SH-SY5Y (cell line): Measurements from ENCODE around the gene OSCP1.

ENCODE experiments used
- GATA2 ChIP-seq: IDR thresholded peaks from 2 replicates; pipeline ENCODE4 v1.6.1; 2011; ENCODE audit warnings: mild to moderate bottlenecking, low read depth, low read length
- GATA3 ChIP-seq: IDR thresholded peaks from 2 replicates; pipeline ENCODE4 v1.6.1; 2011; ENCODE audit warnings: low read depth, mild to moderate bottlenecking, low read length, moderate library complexity

Gene OSCP1

DNA sequence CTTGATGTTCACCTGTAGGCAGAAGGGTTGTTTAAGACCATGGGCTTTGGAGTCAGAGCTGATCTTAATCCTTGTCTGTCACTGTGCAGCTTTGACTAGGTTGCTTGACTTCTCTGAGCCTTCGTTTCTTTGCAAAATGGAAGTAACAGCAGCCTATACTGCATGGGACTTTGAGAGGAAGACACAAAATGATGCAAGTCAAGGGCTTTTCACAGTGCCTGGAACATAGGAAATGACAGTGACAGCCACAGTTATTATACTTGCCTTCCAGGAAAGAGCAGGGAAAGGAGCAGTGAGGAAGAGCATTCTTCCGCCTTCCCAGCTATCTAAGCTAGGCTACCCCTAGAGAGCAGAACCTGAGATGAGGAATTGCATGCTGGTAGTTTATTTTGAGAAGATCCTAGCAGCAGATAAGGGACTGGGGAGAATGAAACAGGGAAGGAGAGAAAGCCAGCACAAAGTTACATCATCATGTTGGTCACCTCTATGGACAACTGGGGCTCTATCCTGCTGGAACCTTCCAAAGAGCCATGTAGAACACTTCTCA, 29.3 kb upstream of the OSCP1 start:
- TF ChIP-seq GATA3 = no peak
- TF ChIP-seq GATA2 = peak; percentile 36; the same call in 1 of the 2 replicates

DNA sequence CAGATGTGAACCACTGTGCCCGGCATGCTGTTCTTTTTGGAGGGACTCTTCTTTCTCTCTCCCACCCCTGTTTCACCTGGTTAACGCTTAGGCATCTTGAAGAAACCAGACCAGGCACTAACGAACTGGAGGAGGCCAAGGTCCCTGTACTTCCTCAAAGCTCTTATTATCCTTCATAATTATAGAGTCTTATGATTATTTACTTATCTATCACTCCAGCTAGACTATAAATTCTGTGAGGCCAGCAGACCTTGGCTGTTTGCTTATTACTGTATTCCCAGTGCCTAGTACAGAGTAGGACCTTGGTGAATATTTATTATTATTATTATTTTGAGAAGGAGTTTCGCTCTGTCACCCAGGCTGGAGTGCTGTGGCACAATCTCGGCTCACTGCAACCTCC, 26.7 kb upstream of the OSCP1 start:
- TF ChIP-seq GATA3 (no peak), GATA2 (no peak)

DNA sequence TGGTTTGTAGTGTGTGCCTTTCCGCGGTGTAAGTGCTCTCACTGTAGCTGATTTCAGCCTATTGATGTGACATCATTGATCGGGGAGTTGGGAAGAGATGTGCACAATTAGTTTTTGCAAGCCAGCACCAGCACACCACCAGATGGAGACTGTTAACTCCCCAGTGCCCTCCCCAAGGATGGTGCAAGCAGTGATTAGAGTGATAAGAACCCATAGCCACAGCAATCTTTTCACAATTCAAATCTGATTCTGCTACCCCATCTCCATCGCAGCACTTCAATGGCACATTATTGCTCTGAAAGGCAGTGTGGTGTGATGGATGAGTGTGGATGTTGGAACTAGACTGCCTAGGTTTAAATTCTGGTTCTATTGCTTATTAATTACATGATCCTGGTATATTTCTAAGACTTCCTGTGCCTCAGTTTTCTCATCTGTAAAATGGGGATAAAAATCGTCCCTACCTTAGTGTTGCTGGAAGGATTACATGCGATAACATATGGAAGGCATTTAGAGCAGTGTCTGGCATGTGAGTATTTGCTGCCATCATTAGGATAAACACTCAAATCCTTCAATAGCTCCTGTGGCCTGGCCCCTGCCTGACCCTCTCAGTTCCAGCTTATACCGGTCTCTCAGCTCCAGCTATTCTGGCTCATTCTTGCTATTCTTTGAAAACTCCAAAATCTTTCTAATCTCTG, 25.8 kb upstream of the OSCP1 start:
- TF ChIP-seq GATA3 (peak; percentile 83), GATA2 (peak; percentile 91)

DNA sequence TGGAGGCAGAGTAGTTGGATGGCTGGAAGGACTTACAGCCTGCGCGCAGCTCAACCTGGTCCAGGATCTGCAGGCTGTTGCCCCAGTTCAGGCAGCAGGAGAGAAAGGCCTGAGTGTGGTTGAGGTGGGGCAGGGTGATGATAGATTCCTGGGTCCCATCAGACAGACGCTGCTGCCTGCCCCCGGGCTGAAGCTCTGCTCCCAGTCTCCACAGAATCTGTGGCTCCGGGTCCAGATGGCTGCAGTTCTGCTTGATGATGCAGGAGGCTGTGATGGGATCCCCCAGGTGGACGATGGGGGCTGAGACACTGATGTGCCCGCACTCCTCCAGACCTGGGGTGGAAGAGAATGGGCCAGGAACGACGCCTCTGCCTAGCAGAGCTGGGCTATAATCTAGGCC, 25.1 kb upstream of the OSCP1 start:
- no peak for TF ChIP-seq GATA3
- TF ChIP-seq GATA2 = no peak

DNA sequence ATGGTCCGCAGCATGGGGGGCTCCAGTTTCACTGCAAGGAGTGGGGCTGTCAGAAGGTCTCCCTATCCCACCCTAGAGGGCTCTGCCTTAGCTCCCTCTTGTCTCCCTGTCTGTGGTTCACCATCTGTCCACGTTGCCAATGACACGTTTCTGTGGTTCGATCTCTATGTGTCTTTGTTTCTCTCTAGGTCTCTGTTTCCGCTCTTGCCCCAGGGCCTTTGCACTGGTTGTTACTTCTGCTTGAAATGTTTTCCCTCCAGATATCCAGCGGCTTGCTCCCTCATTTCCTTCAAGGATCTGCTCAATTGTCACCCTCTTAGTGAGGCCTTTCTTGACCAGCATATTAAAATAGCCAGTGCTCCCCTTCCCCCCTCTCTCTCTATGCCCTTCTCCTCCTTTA, 22.4 kb upstream of the OSCP1 start:
- no peak for TF ChIP-seq GATA3
- no peak for TF ChIP-seq GATA2

DNA sequence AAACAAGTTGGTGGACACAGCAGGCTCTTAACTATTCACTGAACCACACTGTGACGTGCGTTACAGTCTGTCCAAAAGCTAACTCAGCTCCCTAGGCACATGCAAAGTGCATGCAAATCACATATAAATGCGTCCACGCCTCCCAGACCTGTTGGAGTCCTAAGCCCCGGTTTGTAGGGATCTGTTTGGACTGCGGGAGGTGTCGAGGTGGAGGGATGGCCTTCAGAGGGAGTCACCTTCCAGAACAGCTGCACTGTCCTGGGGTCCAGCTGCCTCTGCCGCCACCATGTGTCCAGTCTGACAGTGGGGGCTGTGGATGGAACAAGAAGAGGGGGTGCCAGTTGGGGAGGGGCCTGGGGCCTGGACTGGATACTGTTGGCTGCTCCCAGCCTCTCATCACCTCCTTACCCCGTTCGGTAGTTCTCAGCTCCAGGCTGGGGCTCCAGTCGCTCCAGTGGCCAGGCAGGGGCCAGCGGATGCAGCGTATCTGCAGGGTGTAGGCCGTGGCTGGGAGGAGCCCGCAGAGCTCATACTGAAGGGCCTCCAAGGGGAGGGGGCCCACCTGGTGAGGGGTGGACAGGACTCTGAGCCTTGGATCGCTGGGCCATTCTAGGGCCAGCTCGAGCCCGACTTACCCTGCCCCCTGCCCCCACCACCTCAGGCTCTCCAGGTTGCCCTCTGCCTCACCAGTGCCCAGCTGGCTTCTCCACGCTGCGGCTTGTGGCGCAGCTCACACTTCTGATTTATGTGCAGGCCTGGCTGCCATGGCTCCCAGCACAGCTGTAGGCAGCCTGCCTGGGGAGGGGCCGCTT, 21.8 kb upstream of the OSCP1 start:
- TF ChIP-seq GATA2 (no peak), GATA3 (no peak)

DNA sequence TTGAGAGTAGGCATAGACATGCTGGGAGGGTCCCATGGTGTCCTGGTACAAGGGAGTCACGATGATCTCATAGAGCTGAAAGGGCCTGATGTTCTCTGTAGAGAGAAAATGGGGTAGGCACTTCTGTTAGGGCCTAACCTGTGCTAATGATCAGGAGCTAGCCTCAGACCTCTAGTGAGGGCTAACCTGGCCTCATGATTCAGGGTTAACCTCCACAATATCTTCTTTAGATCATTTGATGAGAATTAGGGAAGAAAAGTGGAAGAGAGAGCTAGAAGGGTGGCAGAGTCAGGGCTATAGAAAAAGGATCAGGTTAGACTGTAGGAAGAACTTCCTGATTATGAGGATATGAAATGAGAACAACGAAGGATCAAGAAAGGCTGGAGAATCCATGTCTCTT, 18.9 kb upstream of the OSCP1 start:
- TF ChIP-seq GATA2 (no peak), GATA3 (no peak)

DNA sequence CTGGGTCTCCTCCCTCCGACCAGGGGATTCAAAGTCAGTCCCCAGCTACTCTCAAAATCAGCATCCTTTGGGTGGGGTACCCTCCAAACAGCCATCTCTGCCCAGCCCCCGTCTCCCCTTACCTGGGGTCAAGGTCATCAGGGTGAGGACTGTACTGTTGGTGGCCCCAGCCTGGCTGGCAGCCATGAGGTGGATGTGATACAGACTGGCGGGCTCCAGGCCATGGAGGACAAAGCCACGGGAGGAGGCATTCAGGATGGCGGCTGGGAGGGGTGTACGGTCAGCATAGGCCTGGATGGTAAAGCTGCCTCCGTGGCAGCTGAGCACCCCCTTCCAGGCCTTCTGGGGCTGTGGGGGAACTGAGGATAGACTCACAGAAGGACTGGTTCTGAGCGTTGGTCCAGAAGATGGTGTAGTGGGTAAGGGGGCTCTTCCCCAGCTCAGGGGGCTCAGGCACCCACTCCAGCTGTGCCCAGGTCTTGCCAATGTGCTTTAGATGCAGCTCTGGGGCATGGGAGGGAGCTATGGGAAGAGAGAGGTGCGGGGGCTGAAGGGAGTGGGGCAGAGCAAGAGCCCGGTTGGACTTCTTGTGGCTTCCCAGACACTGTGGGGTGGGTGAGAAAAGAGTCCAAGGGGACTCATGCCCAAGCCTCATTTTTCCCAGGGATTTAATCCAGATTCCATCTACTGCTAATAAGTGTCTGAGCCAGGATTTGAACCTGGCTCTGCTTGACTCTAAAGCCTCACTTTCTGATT, 17.6 kb upstream of the OSCP1 start:
- TF ChIP-seq GATA2 (no peak), GATA3 (no peak)

DNA sequence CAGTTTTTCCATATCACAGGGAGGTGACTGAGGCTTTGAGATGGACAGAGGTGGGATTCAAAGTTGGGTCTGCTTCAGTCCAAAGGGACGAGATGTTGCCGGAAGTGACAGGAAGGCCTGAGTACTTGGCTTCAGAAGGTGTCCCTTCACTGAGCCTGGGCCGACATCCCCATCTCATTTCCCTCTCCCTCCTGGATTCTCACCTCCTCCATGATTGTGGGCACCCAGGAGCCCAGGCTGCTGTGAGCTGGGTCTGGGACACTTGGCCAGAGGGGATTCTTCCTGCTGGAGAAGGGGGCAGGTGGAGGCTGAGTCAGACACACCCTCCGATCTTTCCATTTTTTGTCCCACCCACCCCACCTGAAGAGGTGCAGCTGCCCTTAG, 16.8 kb upstream of the OSCP1 start:
- TF ChIP-seq GATA2 (no peak), GATA3 (no peak)

DNA sequence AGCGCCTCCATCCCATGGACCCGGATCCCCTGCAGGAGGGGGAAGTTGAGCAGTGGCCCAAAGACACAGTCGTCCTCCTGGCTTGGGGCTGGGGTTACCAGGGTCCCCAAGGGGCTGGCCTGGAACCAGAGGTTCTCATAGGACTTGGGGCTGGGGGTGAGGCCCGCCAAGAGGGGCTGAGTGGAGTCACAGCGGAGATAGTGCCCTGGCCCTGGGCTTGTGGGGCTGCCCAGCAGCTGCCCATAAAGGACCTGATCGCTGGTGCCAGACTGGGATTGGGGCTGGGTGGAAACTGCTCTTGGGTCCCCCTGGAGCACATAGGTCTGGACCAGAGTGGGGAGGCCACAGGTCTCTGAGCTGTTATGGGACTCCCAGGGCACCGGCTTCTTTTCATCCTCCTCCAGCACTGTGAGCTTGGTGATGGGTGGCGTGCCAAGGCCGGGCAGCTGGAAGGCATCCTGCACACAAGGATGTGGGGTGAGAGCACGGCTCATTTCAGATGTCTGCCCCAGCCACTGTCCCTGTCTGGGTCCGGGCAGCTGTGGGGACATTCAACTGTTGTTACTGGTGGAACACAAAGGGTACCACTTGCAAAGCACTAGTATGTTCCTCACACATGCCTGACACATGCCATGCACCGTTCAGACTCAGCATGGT, 16.2 kb upstream of the OSCP1 start:
- TF ChIP-seq GATA2 (no peak), GATA3 (no peak)

DNA sequence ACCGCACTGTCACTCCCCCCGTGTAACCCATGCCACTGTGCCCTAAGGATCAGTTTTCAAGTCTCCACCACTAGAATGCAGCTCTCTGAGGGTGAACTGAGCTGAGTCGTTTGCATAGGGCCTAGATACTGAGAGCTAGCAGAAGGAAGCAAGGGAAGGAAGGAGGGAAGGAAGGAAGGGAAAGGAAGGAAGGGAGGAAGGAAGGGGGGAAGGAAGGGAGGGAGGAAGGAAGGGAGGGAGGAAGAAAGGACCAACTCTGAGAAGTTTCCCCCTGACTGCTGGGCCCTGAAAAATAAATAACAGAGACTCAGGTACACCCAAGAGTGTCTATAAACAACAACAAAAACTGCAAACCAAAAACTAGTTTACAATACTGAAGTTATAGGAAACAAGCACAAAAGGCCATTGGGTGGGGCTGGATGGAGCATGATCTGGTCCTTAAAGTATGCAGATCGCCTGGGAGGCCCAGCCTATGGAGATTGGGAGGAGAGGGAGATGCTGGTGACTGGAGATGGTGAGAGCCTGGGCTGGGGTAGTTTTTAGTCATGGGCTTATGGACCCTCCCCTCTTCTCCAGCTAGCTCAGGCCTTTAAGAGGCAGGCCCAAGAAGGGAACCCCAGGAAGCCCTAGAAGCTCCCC, 15.6 kb upstream of the OSCP1 start:
- TF ChIP-seq GATA2 (no peak), GATA3 (no peak)

DNA sequence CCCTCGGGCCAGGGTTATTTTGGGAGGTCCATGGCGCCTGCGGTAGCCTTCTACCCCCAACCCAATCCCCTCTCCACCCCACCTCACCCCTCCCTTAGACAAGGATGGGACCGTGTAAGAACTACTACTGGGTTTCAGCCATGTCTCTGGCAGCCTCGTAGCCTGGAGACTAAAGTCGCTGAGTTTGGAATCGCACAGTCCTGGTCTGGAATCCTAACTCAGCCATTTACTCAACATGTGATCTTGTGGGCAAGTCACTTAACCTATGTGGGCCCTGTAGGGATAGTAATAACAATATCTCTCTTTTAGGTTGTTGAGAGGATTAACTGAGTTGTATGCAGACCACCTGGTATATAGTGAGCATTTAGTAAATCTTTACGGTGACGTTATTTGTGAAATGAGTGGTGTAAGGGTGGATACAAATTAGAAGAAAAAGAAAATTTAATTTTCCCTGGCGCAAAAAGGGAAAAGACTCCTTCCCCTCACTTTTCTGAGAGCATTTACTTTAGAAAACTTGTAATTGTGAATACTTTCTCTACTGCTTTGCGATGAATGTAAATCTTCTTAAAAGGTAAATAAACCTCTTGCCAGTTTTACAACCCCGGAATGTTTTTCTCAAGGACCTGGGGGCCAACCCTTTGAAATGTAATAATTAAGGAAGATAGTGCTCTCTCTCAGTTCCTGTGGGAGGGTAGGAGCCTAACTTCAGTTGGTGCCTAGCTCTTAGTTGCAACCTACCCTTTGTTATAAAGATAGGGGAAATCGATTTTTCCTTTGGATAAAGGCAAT, 14.5 kb upstream of the OSCP1 start:
- TF ChIP-seq GATA2 (no peak), GATA3 (no peak)
